DND-41 (cell line): ENCODE results near the gene HEG1.

Experiments
- ATAC-seq: fragments of 200-7000 bp; cut with Tn5 transposase; 3 replicates; pipeline ENCODE4 v1.9.1; 2021; ENCODE audit warnings: low read depth; ENCODE audit not compliant: insufficient read depth
- DNase-seq: peaks from one replicate; pipeline ENCODE4 v3.0.0-alpha.2; 2020
- H2AFZ ChIP-seq: 2 replicates; pipeline ENCODE4 v1.6.0; 2012; ENCODE audit warnings: low read depth, low read length
- H3K27ac ChIP-seq: 2 replicates; pipeline ENCODE4 v1.5.1; 2012; ENCODE audit warnings: low read length, inconsistent platforms
- H3K27me3 ChIP-seq: fragments of 200-600 bp; sonication (generic); 2 replicates; pipeline ENCODE4 v1.6.0; 2012; ENCODE audit warnings: low read length, mild to moderate bottlenecking, inconsistent platforms; ENCODE audit not compliant: insufficient read depth, poor library complexity
- H3K36me3 ChIP-seq: 2 replicates; pipeline ENCODE4 v1.5.1; 2012; ENCODE audit warnings: low read length, inconsistent platforms; ENCODE audit not compliant: insufficient read depth
- H3K4me1 ChIP-seq: 2 replicates; pipeline ENCODE4 v1.5.1; 2012; ENCODE audit warnings: mild to moderate bottlenecking, low read length; ENCODE audit not compliant: insufficient read depth
- H3K4me2 ChIP-seq: 2 replicates; pipeline ENCODE4 v1.6.0; 2012; ENCODE audit warnings: mild to moderate bottlenecking, moderate library complexity, low read length, inconsistent platforms; ENCODE audit not compliant: insufficient read depth
- H3K4me3 ChIP-seq, 2 experiments: fragments of 200-600 bp in 1 of 2; shearing (Covaris generic) in 1 of 2; 2 replicates each; pipeline ENCODE4 v1.5.1; 2012 to 2016; ENCODE audit warnings: inconsistent platforms in 2 of 2, low read length in 2 of 2, mild to moderate bottlenecking in 2 of 2, low read depth in 1 of 2, moderate library complexity in 1 of 2
- H3K79me2 ChIP-seq: 2 replicates; pipeline ENCODE4 v1.6.0; 2012; ENCODE audit warnings: low read length, inconsistent platforms; ENCODE audit not compliant: insufficient read depth
- H3K9ac ChIP-seq: 2 replicates; pipeline ENCODE4 v1.6.0; 2012; ENCODE audit warnings: low read depth, mild to moderate bottlenecking, inconsistent platforms, low read length, moderate library complexity
- H3K9me3 ChIP-seq: 2 replicates; pipeline ENCODE4 v1.5.1; 2012; ENCODE audit warnings: low read length, moderate library complexity, mild to moderate bottlenecking, inconsistent platforms; ENCODE audit not compliant: insufficient read depth, severe bottlenecking
- H4K20me1 ChIP-seq: 2 replicates; pipeline ENCODE4 v1.6.0; 2012; ENCODE audit warnings: low read length; ENCODE audit not compliant: insufficient read depth
- EZH2 ChIP-seq: IDR thresholded peaks from 3 replicates; pipeline ENCODE4 v1.6.1; 2012; ENCODE audit warnings: borderline replicate concordance, low read depth, mild to moderate bottlenecking, moderate library complexity, low read length, inconsistent platforms; ENCODE audit not compliant: severe bottlenecking
- TF ChIP-seq, protein P1 (sequence below): IDR thresholded peaks from 2 replicates; pipeline ENCODE4 v1.5.1; 2012; ENCODE audit warnings: borderline replicate concordance, low read length, moderate library complexity, mild to moderate bottlenecking; ENCODE audit not compliant: poor library complexity, severe bottlenecking; ENCODE audit errors: extremely low read depth

The HEG1 gene

DNA sequence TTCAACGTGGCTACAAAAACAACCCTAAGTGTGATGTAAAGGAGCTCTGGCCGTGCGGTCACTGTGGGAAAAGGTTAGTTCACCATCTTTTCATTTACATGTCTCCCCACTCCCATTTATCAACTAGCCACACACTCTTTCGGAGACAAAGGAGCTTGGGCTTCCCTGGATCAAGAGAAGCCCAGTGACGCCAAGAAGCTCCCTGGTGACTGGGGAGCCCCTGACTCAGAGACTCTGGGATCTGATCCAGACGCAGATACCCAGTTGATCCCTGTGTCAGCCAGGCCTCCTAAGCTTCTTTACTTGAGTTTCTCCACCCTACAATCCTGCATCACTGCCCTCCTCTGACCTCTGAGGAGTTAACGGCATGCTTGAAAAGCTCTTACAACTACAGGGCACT lies 43.9 kb downstream of the HEG1 start:
- Histone ChIP-seq H3K4me1 (peaks cover 18% of the 10 kb centered on the region), H3K9ac (no peak overlapping the region), H2AFZ (no peak overlapping the region), H3K36me3 (peaks cover 27% of the 10 kb centered on the region; the same call in 1 of the 2 replicates), H3K27me3 (no peaks in the 10 kb centered on the region), H4K20me1 (no peaks in the 10 kb centered on the region), H3K4me3 (no peak overlapping the region), H3K4me2 (no peak overlapping the region), H3K27ac (no peak overlapping the region), H3K9me3 (no peaks in the 10 kb centered on the region), H3K79me2 (no peaks in the 10 kb centered on the region)
- DNase-seq: no peak
- TF ChIP-seq, protein P1, sequence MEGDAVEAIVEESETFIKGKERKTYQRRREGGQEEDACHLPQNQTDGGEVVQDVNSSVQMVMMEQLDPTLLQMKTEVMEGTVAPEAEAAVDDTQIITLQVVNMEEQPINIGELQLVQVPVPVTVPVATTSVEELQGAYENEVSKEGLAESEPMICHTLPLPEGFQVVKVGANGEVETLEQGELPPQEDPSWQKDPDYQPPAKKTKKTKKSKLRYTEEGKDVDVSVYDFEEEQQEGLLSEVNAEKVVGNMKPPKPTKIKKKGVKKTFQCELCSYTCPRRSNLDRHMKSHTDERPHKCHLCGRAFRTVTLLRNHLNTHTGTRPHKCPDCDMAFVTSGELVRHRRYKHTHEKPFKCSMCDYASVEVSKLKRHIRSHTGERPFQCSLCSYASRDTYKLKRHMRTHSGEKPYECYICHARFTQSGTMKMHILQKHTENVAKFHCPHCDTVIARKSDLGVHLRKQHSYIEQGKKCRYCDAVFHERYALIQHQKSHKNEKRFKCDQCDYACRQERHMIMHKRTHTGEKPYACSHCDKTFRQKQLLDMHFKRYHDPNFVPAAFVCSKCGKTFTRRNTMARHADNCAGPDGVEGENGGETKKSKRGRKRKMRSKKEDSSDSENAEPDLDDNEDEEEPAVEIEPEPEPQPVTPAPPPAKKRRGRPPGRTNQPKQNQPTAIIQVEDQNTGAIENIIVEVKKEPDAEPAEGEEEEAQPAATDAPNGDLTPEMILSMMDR: no peak
- no peak for TF ChIP-seq EZH2
- no peak for ATAC-seq

DNA sequence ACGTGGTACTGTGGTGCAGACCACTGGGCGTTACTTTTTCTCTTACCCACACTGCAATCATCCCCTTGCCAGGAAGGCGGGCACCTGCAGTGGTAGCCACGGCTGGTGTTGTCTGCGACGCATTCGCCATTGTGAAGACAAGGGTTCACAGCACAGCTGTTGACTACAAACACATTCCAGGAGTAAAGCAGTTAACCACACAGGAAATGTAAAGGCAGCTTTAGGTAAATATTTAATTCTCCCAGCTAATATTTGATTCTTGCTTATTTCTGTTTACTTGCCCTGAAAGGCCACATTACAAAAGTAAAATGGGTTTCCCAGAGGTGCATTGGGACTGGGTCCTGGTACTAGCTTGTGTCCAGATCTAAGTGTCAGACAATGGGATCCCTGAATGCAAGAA lies 45.4 kb downstream of the HEG1 start:
- Histone ChIP-seq H3K79me2 (no peaks in the 10 kb centered on the region), H3K27me3 (no peaks in the 10 kb centered on the region), H3K4me3 (no peak overlapping the region), H3K9me3 (no peaks in the 10 kb centered on the region), H3K36me3 (peaks cover 27% of the 10 kb centered on the region; the same call in 1 of the 2 replicates), H2AFZ (no peak overlapping the region), H3K4me2 (no peak overlapping the region), H3K4me1 (peaks cover 18% of the 10 kb centered on the region), H3K9ac (no peak overlapping the region), H3K27ac (peak overlapping the region; percentile 64), H4K20me1 (no peaks in the 10 kb centered on the region)
- DNase-seq (peak; percentile 63), ATAC-seq (peak; percentile 94)
- TF ChIP-seq, protein P1: no peak
- TF ChIP-seq EZH2: no peak

DNA sequence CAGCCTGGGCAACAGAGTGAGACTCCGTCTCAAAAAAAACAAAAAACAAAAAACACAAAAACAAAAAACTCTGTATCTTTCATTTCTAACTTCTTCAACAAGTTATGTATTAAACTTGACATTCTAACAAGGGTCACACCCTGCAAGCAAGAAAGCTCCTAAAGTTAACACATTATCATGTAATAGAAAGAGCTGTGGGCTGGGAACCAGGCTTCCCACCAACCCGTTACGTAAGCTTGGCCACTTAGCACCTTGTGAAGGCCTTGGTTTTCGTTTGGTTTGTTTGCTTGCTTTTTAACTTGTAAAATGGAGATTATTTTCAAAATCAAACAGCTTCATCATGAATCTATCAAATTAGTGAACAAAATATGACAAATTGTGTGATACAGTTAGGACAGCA lies 47.0 kb downstream of the HEG1 start:
- Histone ChIP-seq H3K4me1 (peaks cover 18% of the 10 kb centered on the region), H3K9me3 (no peaks in the 10 kb centered on the region), H3K79me2 (no peaks in the 10 kb centered on the region), H3K27me3 (no peaks in the 10 kb centered on the region), H3K9ac (no peak overlapping the region), H3K4me3 (no peak overlapping the region), H3K36me3 (peaks cover 28% of the 10 kb centered on the region; the same call in 1 of the 2 replicates), H3K27ac (no peak overlapping the region), H2AFZ (no peak overlapping the region), H3K4me2 (no peak overlapping the region), H4K20me1 (no peaks in the 10 kb centered on the region)
- ATAC-seq (no peak), DNase-seq (no peak)
- TF ChIP-seq, protein P1: no peak
- TF ChIP-seq EZH2: no peak

DNA sequence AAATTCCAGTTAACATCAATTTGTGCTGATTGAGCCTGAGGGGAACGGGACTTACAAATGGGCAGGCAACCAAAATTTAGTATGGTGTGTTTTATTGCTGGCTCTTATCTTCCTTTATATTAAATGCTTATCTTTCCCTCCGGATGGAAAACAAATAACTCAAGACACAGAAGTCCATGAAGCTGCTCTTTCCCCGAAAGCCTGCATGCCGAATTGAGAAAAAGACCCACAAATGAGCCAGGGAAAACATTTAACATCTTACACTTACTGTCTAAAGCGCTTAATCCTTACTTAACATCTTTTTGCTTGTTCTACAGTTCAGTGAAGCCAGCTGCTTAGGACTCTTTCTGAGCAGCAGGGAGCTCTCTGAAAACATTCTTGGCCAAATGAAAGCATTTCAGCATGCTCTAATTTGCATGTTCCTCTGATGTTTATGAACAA lies 49.5 kb downstream of the HEG1 start:
- DNase-seq (no peak), ATAC-seq (no peak)

More for the DNA sequence above, 49.5 kb downstream of the HEG1 start:
- H4K20me1 ChIP-seq: no peaks in the 10 kb centered on the region
- H3K79me2 ChIP-seq: no peaks in the 10 kb centered on the region
- no peak overlapping the region for H2AFZ ChIP-seq
- H3K27me3 ChIP-seq: no peaks in the 10 kb centered on the region
- H3K4me1 ChIP-seq: peaks cover 17% of the 10 kb centered on the region
- TF ChIP-seq EZH2: no peak
- TF ChIP-seq, protein P1: no peak
- H3K9ac ChIP-seq: no peak overlapping the region
- no peaks in the 10 kb centered on the region for H3K9me3 ChIP-seq
- peaks cover 15% of the 10 kb centered on the region; the same call in 1 of the 2 replicates for H3K36me3 ChIP-seq
- no peak overlapping the region for H3K27ac ChIP-seq
- H3K4me3 ChIP-seq: no peak overlapping the region
- no peak overlapping the region for H3K4me2 ChIP-seq
